Hepatocyte (in vitro differentiated cells): ENCODE results near the gene FAM20A. TPM values are rescaled to one million over a fixed set of nuclear protein-coding genes. Genes with fewer than 3 reads are reported as not detected.

Experiments used
- DNase-seq: peaks from one replicate; pipeline ENCODE4 v3.0.0-alpha.2; 2016; ENCODE audit warnings: low spot score
- H2AFZ ChIP-seq: fragments of 200-600 bp; sonication (generic); 2 replicates; pipeline ENCODE4 v1.6.0; 2016; ENCODE audit warnings: antibody characterized with exemption, mild to moderate bottlenecking
- H3K27ac ChIP-seq: fragments of 200-600 bp; sonication (generic); 2 replicates; pipeline ENCODE4 v1.5.1; 2016; ENCODE audit warnings: mild to moderate bottlenecking
- H3K27me3 ChIP-seq: fragments of 200-600 bp; sonication (generic); 2 replicates; pipeline ENCODE4 v1.6.1; 2016
- H3K36me3 ChIP-seq: fragments of 200-600 bp; sonication (generic); replicated peaks from 2 replicates; pipeline ENCODE4 v1.5.1; 2016; ENCODE audit warnings: low read depth; ENCODE audit not compliant: insufficient read depth
- H3K4me1 ChIP-seq: fragments of 200-600 bp; sonication (generic); 2 replicates; pipeline ENCODE4 v1.5.1; 2016; ENCODE audit warnings: mild to moderate bottlenecking, moderate library complexity; ENCODE audit not compliant: insufficient read depth
- H3K4me2 ChIP-seq: fragments of 200-600 bp; sonication (generic); 2 replicates; pipeline ENCODE4 v1.6.0; 2016
- H3K4me3 ChIP-seq: fragments of 200-600 bp; sonication (generic); 2 replicates; pipeline ENCODE4 v1.5.1; 2016; ENCODE audit warnings: mild to moderate bottlenecking
- H3K79me2 ChIP-seq: fragments of 200-600 bp; sonication (generic); 2 replicates; pipeline ENCODE4 v1.6.0; 2017; ENCODE audit warnings: mild to moderate bottlenecking
- H3K9me2 ChIP-seq: fragments of 200-600 bp; sonication (generic); replicated peaks from 2 replicates; pipeline ENCODE4 v1.6.0; 2017; ENCODE audit warnings: mild to moderate bottlenecking; ENCODE audit not compliant: insufficient read depth
- H3K9me3 ChIP-seq: fragments of 200-600 bp; sonication (generic); 2 replicates; pipeline ENCODE4 v1.5.1; 2016; ENCODE audit warnings: low read depth, mild to moderate bottlenecking
- H4K20me1 ChIP-seq: fragments of 200-600 bp; sonication (generic); 2 replicates; pipeline ENCODE4 v1.6.0; 2016; ENCODE audit warnings: mild to moderate bottlenecking; ENCODE audit not compliant: insufficient read depth, poor library complexity, severe bottlenecking
- CTCF ChIP-seq: fragments of 200-600 bp; sonication (generic); IDR thresholded peaks from 2 replicates; pipeline ENCODE4 v1.5.1; 2016; ENCODE audit warnings: antibody characterized with exemption, mild to moderate bottlenecking; ENCODE audit not compliant: poor library complexity
- EZH2 ChIP-seq: fragments of 200-600 bp; sonication (generic); IDR thresholded peaks from 2 replicates; pipeline ENCODE4 v1.6.1; 2016; ENCODE audit warnings: antibody characterized with exemption, mild to moderate bottlenecking, borderline replicate concordance
- EZH2phosphoT487 ChIP-seq: fragments of 200-600 bp; sonication (generic); IDR thresholded peaks from one replicate; pipeline ENCODE4 v1.6.1; 2018; ENCODE audit warnings: antibody characterized with exemption, mild to moderate bottlenecking, low read depth, moderate library complexity; ENCODE audit not compliant: unreplicated experiment, severe bottlenecking
- WGBS: methylation state at CpG from one replicate; pipeline ENCODE4 v1.1.6; 2016; ENCODE audit warnings: low lambda C conversion rate; ENCODE audit errors: missing lambda C conversion rate; 5-methylcytosine and 5-hydroxymethylcytosine counted together
- polyA plus RNA-seq: library from polyadenylated mRNA; unstranded; fragments of >200 nt; fragmentation: Nextera tagmentation; extraction: Ambion mirVana; gene quantifications from 2 replicates; pipeline ENCODE4 v1.2.1, GENCODE V29; 2016
- total RNA-seq: library from RNA; depleted of rRNA; stranded (reverse); fragments of >200 nt; gene quantifications from 2 replicates; pipeline ENCODE4 v1.2.3, GENCODE V29; 2014

Gene FAM20A
- total and polyA plus RNA-seq, 2 experiments from 2014 or later: 19.9 to 39.7 TPM

GRCh38 chr17:68591583-68591982, 9.6 kb downstream of the FAM20A start:
- no peak overlapping the region for H2AFZ ChIP-seq
- no peak overlapping the region for H3K27ac ChIP-seq
- H3K4me3 ChIP-seq: no peak overlapping the region
- no peak for TF ChIP-seq EZH2phosphoT487
- no peak for TF ChIP-seq CTCF
- TF ChIP-seq EZH2: no peak
- no peaks in the 10 kb centered on the region for H3K36me3 ChIP-seq
- peaks cover 21% of the 10 kb centered on the region for H3K4me1 ChIP-seq
- no peaks in the 10 kb centered on the region for H3K9me3 ChIP-seq
- H3K79me2 ChIP-seq: peaks cover 2% of the 10 kb centered on the region
- no peaks in the 10 kb centered on the region for H3K27me3 ChIP-seq
- H4K20me1 ChIP-seq: no peaks in the 10 kb centered on the region
- no peak for DNase-seq
- 95% methylated on average over 12 of the region's 12 CpGs for WGBS
- no peaks in the 10 kb centered on the region for H3K9me2 ChIP-seq
- H3K4me2 ChIP-seq: no peak overlapping the region

- no peaks in the 10 kb centered on the region for H3K9me3 ChIP-seq
- H3K4me1 ChIP-seq: peaks cover 24% of the 10 kb centered on the region
- H4K20me1 ChIP-seq: no peaks in the 10 kb centered on the region
- no peak overlapping the region for H3K27ac ChIP-seq
- 92% methylated on average over 3 of the region's 3 CpGs for WGBS
- DNase-seq: no peak
- H3K36me3 ChIP-seq: no peaks in the 10 kb centered on the region
- no peak overlapping the region for H3K4me3 ChIP-seq
- no peaks in the 10 kb centered on the region for H3K79me2 ChIP-seq
- H3K4me2 ChIP-seq: no peak overlapping the region
- TF ChIP-seq EZH2phosphoT487 (no peak), CTCF (no peak), EZH2 (no peak)
- no peaks in the 10 kb centered on the region for H3K27me3 ChIP-seq
- H2AFZ ChIP-seq: no peak overlapping the region
- no peaks in the 10 kb centered on the region for H3K9me2 ChIP-seq
Measured at GRCh38 chr17:68589086-68589485, 12.1 kb downstream of the FAM20A start.

GRCh38 chr17:68588362-68588761, 12.8 kb downstream of the FAM20A start:
- WGBS: 81% methylated on average over 1 of the region's 1 CpG
- TF ChIP-seq EZH2 (no peak), CTCF (no peak), EZH2phosphoT487 (no peak)
- no peak overlapping the region for H2AFZ ChIP-seq
- no peaks in the 10 kb centered on the region for H4K20me1 ChIP-seq
- H3K27ac ChIP-seq: no peak overlapping the region
- peaks cover 20% of the 10 kb centered on the region for H3K4me1 ChIP-seq
- no peaks in the 10 kb centered on the region for H3K36me3 ChIP-seq
- H3K4me3 ChIP-seq: no peak overlapping the region
- no peaks in the 10 kb centered on the region for H3K9me2 ChIP-seq
- H3K9me3 ChIP-seq: no peaks in the 10 kb centered on the region
- no peak overlapping the region for H3K4me2 ChIP-seq
- DNase-seq: no peak
- H3K79me2 ChIP-seq: no peaks in the 10 kb centered on the region
- H3K27me3 ChIP-seq: no peaks in the 10 kb centered on the region

GRCh38 chr17:68587847-68588246, 13.3 kb downstream of the FAM20A start:
- WGBS: 81% methylated on average over 2 of the region's 2 CpGs
- no peak overlapping the region for H3K27ac ChIP-seq
- H3K79me2 ChIP-seq: no peaks in the 10 kb centered on the region
- H3K9me3 ChIP-seq: no peaks in the 10 kb centered on the region
- H4K20me1 ChIP-seq: no peaks in the 10 kb centered on the region
- no peak overlapping the region for H3K4me3 ChIP-seq
- no peak overlapping the region for H2AFZ ChIP-seq
- H3K27me3 ChIP-seq: no peaks in the 10 kb centered on the region
- H3K4me1 ChIP-seq: peaks cover 15% of the 10 kb centered on the region
- H3K9me2 ChIP-seq: no peaks in the 10 kb centered on the region
- DNase-seq: no peak
- no peaks in the 10 kb centered on the region for H3K36me3 ChIP-seq
- TF ChIP-seq EZH2 (no peak), CTCF (no peak), EZH2phosphoT487 (no peak)
- no peak overlapping the region for H3K4me2 ChIP-seq
